ENCODE data around the gene LMF1. TPM values are rescaled to one million over a fixed set of nuclear protein-coding genes. Genes with fewer than 3 reads are reported as not detected.
A peak's percentile ranks its signal among the peaks of the same experiment; 100 is the strongest.

Gene LMF1
- polyA plus RNA-seq, 1 donor: 13.9 TPM

DNA sequence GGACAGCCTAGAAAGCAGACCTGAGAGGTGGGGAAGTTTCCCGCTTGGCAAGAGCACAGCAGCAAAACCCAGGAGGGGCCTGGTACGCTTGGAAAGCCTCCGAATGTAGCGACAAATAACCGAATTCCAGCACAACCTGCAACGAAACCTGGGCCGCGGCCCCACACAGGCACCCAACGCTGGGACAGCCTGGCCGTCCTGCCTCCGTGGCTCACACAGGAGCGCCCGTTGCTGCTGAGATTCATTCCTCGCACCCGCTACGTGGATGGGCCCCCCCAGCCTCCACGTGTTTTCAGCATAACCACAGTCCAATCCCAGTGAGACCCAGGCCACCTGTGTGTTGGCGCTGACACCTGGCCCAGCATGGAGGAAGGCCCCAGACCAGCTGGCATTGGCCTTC, 42.9 kb downstream of the LMF1 start:
- DNase-seq: no peak

DNA sequence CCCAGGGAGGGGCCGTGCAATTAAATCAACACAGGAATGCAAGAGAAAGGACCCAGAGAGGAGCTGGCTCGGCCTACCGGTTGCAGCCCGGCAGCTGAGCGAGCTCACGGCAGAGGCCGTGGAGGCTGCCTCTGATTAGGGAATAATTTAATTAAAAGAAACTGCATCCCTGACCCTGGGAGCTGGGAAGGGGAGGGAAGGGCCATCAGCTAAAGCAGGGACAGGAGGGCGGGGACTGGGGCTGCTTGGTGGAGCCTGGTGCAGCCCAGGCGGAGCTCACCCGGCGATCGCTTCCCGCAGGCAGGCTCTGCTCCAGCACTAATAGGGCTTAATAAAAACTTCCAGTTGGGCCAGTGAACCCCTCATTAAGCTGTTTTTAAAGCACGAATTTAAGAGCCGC, 43.4 kb downstream of the LMF1 start:
- no peak for DNase-seq

DNA sequence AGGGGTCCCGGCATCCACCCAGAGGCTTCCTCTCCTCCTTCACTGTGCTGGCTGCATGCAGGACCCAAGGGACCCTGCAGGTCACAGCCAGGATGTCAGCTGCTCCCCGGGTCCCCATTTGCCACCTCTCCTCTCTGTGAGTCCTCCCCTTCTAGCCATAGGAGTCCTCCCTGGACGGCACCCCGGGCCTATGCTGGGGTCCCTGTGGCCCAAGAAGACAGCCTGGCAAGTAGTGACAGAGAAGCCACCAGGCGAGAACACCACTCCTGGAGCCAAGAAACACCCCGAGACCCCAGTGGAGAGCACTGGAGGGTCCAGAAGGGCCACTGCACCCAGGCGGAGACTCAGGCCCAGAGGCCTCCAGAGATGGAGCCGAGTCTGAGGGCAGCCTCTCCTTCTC, 44.1 kb downstream of the LMF1 start:
- DNase-seq: no peak

DNA sequence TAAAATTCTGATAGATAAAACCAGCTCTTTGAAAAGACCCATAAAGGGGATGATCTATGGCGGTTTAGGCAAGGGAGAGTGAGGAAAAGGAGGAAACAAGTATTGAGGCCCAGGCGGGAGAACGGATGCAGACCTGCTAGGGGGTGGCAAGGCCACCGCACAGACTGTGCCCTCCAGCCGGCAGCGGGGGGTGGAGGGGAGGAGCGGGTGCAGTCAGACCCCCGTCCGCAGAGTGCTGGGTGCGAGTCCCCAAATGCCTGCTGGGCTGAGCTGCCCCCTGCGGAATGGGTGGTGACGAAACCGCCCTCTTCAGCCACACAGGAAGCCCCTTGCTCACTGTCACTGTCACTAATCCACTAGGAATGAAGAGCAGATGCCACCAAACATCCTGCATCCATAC, 46.0 kb downstream of the LMF1 start:
- no peak for DNase-seq

DNA sequence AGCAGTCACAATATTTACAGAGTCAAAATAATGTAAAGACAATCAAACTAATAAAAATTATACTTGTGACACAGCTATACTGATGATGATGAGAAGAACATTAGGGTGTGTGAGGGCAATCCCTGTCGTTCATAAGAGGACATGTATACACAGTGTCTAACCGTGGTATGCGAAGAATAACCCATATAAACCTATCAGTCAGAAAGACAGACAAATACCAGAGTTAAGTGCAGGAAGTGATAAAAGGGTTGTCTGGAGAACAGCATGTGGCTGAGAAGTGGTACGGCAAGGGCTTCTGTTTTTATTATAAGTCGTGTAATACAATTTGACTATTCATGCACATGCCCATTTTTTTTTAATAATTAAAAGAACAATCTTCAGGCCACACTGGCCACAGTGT, 46.7 kb downstream of the LMF1 start:
- no peak for DNase-seq

DNA sequence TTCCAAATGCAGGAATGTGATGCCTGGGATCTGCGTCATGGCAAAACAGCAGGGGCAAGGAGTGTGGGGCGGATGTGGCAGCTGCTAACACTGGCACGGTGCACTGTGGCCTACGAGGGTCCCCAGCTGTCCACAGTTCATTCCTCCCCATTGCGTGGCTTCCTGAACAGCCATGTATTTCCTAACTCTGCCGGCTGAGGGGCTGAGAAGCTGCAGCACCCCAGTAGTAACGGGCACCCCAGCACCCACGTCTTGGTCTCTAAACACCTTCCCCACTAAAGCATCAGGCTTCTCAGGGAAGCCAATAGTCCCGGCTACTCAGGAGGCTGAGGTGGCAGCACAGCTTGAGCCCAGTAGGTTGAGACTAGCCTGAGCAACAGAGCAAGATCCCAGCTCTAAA, 47.6 kb downstream of the LMF1 start:
- DNase-seq: no peak

GRCh38 chr16:922051-922450, 48.7 kb downstream of the LMF1 start:
- no peak for DNase-seq

DNA sequence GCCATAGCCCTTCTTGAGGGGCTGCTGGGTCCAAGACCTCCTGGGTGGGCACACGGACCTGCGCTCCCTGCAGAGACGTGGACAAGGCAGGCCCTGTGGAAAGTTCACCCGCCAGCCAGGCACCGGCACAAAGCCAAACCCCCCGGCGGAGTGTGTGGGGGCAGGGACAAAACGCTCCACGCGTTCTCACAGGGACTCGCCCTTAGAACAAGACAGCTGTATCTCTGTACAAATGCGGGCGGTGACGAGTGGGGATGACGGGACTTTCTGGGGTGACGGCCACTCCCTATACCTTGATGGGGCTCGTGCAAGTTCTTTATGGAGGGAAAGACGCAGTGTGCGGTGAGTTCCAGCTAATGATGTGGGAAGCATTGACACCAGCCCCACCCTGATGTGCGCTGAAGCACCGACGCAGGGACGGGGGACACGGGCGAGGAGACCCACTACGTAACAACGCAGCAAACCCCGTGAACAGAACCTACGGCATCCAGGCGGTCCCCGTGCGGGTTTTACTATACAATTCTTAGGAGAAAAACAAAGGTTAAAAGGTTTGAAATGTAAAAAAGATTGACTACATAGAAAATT, 49.4 kb downstream of the LMF1 start:
- DNase-seq: no peak

DNA sequence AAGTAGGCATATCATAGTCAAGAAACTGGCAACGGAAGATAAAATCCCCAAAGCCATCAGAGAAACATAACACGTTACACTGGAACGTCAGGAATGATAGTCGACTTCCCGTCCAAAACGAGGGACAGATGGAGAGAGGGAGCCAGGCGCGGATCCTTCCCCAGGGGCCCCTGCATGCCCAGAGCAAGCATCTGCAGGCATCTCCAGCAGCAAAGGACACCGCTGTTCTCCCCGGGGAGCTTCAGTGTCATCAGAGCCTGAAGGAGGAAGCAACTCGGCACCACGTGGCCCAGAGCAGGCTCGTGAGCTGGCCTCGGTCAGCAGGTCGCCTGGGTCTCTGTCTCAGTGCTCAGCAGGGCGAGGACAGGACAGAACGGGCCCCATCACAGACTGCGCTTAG, 50.1 kb downstream of the LMF1 start:
- DNase-seq: peak; percentile 47

- DNase-seq: peak; percentile 55
Observed at GRCh38 chr16:920051-920681, 50.6 kb downstream of the LMF1 start.

GRCh38 chr16:919658-920050, 51.1 kb downstream of the LMF1 start:
- DNase-seq: no peak

DNA sequence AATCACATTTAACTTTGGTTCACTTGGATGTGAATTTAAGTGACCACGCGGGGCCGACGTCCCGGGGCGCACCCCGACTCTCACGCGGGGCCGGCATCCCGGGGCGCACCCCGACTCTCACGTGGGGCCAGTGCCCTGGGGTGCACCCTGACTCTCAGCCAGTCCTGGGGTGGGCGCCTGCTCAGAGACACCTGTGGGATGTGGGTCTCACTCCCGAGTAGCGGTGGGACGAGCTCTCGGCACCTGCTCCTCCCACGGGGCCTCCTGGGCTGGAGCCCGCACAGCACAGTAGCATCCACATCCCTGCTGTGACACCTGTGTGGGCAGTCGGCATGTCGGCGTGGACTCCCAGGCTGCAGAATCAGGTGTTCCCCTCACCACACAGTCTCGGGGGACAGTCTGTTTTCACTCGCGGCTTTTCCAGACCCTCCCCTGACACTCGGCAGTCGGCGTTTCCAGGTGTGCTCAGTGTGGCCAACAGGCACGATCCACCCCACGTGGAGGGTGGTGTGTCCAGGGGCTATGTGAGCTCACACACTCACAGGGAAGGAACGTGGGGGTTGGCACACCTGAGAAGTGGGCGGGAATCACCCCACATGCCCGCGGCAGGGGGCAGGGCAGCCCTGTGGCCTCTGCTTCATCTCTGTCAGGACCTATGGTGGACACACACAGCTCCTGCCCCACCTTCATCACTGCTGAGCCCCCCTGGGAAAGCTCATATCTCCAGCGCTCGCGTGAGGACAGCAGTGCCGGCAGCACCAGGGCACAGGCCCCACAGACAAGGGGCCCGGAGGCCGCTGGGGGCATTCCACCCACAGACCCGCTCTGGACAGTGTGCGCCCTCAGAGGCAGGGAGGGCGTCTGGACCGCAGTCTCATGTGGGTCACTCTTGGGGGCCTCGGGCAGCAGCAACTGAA, 51.8 kb downstream of the LMF1 start:
- DNase-seq: no peak

DNA sequence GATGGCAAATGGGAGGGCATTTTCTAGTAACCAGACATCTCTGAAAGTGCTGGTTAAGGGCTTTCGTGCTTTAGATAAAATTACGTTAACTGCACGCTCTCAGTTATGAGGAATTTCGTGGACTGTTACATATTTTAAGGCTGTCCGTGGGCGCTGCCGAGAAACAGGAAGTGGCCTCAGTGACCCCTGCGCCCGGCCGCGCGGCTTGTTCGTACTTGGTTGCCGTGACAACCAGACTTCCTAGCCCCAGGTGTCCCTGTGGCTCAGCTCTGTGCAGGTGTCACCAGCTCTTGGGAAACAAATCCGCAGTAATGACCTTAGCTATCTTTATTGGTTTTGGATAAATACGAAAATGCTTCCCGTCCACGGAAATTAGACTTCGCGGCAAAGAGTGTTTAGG, 52.7 kb downstream of the LMF1 start:
- DNase-seq: no peak

- DNase-seq: no peak
Observed at GRCh38 chr16:917591-918061, 53.2 kb downstream of the LMF1 start.

DNA sequence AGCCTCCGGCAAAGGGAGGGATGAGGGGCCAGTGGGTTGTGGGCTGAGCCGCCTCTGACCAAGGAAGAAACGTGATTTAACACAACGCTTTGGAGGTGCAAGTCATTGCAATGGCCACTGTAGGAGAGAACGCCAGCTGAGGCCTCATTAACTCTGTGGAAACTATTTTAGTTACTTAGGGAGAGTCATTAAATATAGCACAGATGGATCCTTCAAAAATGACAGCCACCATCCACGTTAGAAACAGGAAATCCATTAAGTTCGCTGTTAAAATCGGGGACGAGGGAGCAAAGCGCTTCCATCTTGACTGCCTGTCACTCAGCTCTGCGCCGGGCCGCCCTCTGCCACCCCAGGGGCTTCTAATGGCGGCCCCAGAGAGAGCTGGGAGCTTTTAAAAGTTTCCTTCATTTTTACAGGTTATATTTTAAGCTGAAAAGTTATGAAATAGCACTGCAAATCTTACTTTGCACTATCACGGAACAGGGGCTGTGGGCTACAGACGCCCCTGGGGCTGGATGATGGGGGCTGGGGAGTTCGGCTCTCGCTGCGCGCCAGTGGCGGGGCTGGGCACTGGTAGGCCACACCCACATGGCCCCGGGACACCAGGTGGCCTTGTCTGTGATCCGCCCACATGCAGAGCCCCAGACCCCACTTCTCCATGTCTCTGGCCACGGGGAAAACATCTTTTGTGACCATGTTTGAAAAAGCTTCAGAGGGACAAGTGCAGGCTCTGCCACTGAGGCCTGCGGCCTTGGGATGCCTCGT, 54.6 kb downstream of the LMF1 start:
- DNase-seq: no peak

- no peak for DNase-seq
Observed at GRCh38 chr16:915546-915945, 55.2 kb downstream of the LMF1 start.

- DNase-seq: no peak
Observed at GRCh38 chr16:914440-914839, 56.3 kb downstream of the LMF1 start.

- no peak for DNase-seq
Observed at GRCh38 chr16:913817-914439, 56.9 kb downstream of the LMF1 start.

DNA sequence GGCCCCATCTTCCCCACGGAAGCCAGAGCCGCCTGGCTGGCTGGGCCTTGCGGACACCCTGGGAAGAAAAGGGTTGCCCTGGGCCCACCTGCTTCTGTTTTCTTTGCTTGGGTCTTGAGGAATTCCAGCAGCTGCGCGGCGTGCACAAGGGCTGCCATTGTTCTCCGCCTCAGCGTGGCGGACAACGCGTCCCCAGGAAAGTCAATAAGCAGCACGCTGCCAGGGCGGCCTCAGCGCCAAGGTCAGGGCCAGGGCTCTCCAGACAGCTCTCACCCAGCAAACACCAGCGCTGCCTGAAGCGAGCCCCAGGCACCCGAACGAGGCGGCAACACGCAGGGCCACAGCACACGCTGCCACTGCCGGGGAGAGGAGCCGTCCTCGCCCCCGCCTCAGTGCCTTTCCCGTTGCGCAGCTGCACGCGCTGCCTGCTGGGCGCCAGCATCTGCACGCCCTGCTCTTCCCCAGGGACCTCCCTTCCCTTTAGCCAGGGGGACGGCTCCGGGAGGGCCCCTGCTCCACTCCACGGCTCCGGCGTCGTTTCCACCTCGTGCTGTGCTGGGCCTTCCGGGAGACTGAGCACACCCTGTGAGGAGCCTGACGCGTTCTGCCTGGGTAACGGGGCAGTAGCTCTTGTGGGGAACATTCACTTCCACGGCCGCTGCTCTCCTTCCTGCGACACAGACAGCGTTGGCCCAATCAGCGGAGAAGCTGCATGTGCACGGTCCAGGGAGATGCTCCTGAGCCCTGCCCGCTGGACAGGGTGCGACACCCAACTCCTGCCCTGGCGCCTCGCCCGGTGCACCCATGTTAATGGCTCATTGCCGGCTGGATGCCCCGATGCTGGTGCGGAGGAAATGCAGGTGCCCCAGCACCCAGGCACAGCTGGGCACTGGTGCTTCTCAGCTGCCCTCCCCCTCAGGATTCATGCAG, 57.8 kb downstream of the LMF1 start:
- peak; percentile 29 for DNase-seq

DNA sequence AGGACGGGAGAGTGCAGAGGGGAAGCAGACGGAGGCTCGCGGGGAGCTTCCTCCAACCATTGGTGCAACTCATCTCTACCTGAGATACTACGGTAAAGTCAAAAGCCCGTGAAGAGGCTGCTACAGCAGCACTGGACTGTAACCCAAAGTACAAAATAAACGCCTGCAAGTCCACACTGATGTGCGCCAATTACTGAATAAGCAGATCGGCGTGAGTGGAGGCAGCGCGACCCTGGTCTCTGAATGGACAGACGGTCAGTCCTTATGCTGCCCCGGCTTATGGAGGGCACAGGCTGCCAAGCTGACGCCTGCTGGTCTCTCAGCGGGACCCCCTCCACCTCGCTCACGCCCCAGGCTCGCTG, 58.5 kb downstream of the LMF1 start:
- DNase-seq: no peak

DNA sequence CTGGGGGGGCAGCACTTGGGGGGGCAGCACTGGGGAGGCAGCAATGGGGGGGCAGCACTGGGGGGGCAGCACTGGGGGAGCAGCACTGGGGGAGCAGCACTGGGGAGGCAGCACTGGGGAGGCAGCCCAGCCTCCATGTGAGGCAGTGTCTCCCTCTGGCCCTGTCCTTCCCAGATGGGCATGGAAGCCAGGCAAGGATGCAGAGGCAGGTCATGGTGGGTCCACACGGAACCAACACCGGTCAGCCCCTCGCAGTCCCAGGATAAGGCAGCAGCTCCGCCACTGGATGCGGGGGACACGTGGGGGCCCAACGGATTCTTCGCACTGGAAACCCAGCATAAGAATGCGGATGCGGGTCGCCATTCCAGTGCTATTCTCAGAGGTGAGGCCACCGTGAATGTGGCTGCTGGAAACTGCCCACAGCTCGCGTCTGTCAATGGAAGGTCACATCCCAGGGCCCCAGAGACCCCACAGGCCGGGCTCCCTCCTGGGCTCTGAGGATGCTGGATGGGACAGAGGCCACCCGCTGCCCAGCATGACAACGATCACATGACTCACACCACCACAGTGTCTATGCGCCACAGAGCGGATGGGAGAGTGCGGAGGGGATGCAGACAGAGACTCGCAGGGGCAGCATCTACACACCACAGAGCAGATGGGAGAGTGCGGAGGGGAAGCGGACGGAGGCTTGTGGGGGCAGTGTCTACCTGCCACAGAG, 59.0 kb downstream of the LMF1 start:
- no peak for DNase-seq

Data from hindlimb muscle (tissue), 1 donor.